PC-3 (cell line): ENCODE measurements around the gene PUS10.

ENCODE experiments used
- CTCF ChIP-seq: fragments of 300-600 bp; sonication (generic); conservative IDR thresholded peaks from 2 replicates; pipeline ENCODE4 v1.5.1; 2017; ENCODE audit warnings: antibody characterized with exemption, low read depth, mild to moderate bottlenecking, low read length
- EZH2phosphoT487 ChIP-seq: fragments of 300-600 bp; sonication (generic); IDR thresholded peaks from 2 replicates; pipeline ENCODE4 v1.6.1; 2018; ENCODE audit warnings: mild to moderate bottlenecking, antibody characterized with exemption, low read length, borderline replicate concordance

DNA sequence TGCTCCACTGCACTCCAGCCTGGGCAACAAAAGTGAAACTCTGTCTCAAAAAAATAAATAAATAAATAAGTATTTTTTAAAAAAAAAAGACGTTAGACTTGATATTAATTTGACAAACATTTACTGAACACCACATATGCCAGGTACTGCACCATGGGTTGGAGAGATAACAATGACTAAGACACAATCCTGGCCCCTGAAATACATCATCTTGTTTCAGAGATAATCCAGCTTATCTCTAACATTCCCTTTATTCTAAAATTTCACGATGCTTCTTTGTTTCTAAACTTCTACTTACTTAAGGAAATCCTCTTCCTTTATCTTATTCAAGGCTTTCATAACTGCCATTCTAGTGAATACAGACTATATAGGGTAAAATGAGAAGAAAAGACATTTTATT lies 55.5 kb downstream of the PUS10 start:
- TF ChIP-seq CTCF = no peak
- TF ChIP-seq EZH2phosphoT487 = no peak
